Neuronal stem cell (in vitro differentiated cells): ENCODE data around the gene NHS.

ENCODE experiments used
- DNase-seq: peaks from one replicate; pipeline ENCODE4 v3.0.0-alpha.2; 2013; ENCODE audit warnings: low spot score
- H2AFZ ChIP-seq: one replicate; pipeline ENCODE4 v1.6.1; 2013; ENCODE audit warnings: mild to moderate bottlenecking, low read length, inconsistent platforms
- H2AK5ac ChIP-seq: 2 replicates; pipeline ENCODE4 v1.6.1; 2013; ENCODE audit warnings: low read depth, mild to moderate bottlenecking, inconsistent platforms, low read length, moderate library complexity, mixed read lengths
- H2BK120ac ChIP-seq: 2 replicates; pipeline ENCODE4 v1.6.1; 2013; ENCODE audit warnings: low read depth, mild to moderate bottlenecking, inconsistent platforms, low read length, moderate library complexity, mixed read lengths
- H2BK12ac ChIP-seq: one replicate; pipeline ENCODE4 v1.6.1; 2013; ENCODE audit warnings: low read length, inconsistent platforms
- H2BK15ac ChIP-seq: 2 replicates; pipeline ENCODE4 v1.6.1; 2013; ENCODE audit warnings: mild to moderate bottlenecking, low read length, inconsistent platforms, mixed read lengths
- H2BK5ac ChIP-seq: one replicate; pipeline ENCODE4 v1.6.1; 2013; ENCODE audit warnings: inconsistent platforms, mild to moderate bottlenecking, low read length, moderate library complexity
- H3K14ac ChIP-seq: one replicate; pipeline ENCODE4 v1.6.1; 2013; ENCODE audit warnings: low read length, inconsistent platforms
- H3K18ac ChIP-seq: 2 replicates; pipeline ENCODE4 v1.6.1; 2013; ENCODE audit warnings: low read length, inconsistent platforms
- H3K23ac ChIP-seq: 2 replicates; pipeline ENCODE4 v1.6.1; 2013; ENCODE audit warnings: low read depth, mild to moderate bottlenecking, mixed read lengths, low read length, inconsistent platforms; ENCODE audit not compliant: poor library complexity
- H3K27ac ChIP-seq: replicated peaks from 3 replicates; pipeline ENCODE4 v1.5.1; 2013; ENCODE audit warnings: low read length, inconsistent platforms
- H3K27me3 ChIP-seq, 3 experiments: 2 replicates each; pipeline ENCODE4 v1.6.1; 2013; ENCODE audit warnings: low read length in 3 of 3, mild to moderate bottlenecking in 2 of 3, inconsistent platforms in 1 of 3, low read depth in 1 of 3, mixed read lengths in 1 of 3, moderate library complexity in 1 of 3; ENCODE audit not compliant: control insufficient read depth in 3 of 3, insufficient read depth in 3 of 3
- H3K36me3 ChIP-seq, 2 donors: replicated peaks in 1 of 2; 2 replicates each; pipeline ENCODE4 v1.6.1; 2013; ENCODE audit warnings: low read length in 2 of 2; ENCODE audit not compliant: control insufficient read depth in 2 of 2, insufficient read depth in 2 of 2
- H3K4ac ChIP-seq: 2 replicates; pipeline ENCODE4 v1.6.1; 2013; ENCODE audit warnings: inconsistent platforms, mild to moderate bottlenecking, low read length, moderate library complexity
- H3K4me1 ChIP-seq, 2 donors: 1 replicate in 1 of 2; 2 replicates in 1 of 2; pipeline ENCODE4 v1.6.1; 2013; ENCODE audit warnings: low read length in 2 of 2, low read depth in 1 of 2; ENCODE audit not compliant: control insufficient read depth in 2 of 2, insufficient read depth in 1 of 2
- H3K4me2 ChIP-seq: one replicate; pipeline ENCODE4 v1.6.1; 2013; ENCODE audit warnings: mild to moderate bottlenecking, low read length, inconsistent platforms; ENCODE audit not compliant: insufficient read depth, poor library complexity, severe bottlenecking
- H3K4me3 ChIP-seq, 2 donors: 2 replicates each; pipeline ENCODE4 v1.5.1; 2013; ENCODE audit warnings: low read length in 2 of 2, mild to moderate bottlenecking in 2 of 2, inconsistent platforms in 1 of 2, moderate library complexity in 1 of 2
- H3K79me1 ChIP-seq: one replicate; pipeline ENCODE4 v1.6.1; 2013; ENCODE audit warnings: low read depth, mild to moderate bottlenecking, inconsistent platforms, low read length, moderate library complexity
- H3K9ac ChIP-seq: one replicate; pipeline ENCODE4 v1.6.1; 2013; ENCODE audit warnings: mild to moderate bottlenecking, low read depth, low read length, inconsistent platforms; ENCODE audit not compliant: poor library complexity
- H3K9me3 ChIP-seq, 2 donors: replicated peaks in 1 of 2; 2 replicates each; pipeline versions ENCODE3 to v1.6.1; 2013; ENCODE audit warnings: low read length in 2 of 2, mild to moderate bottlenecking in 2 of 2, inconsistent platforms in 1 of 2, low read depth in 1 of 2, mixed read lengths in 1 of 2, moderate library complexity in 1 of 2; ENCODE audit not compliant: control insufficient read depth in 2 of 2, insufficient read depth in 1 of 2
- H4K8ac ChIP-seq: one replicate; pipeline ENCODE4 v1.6.1; 2013; ENCODE audit warnings: low read depth, mild to moderate bottlenecking, inconsistent platforms, low read length, moderate library complexity
- H4K91ac ChIP-seq: one replicate; pipeline ENCODE4 v1.6.1; 2013; ENCODE audit warnings: low read length, low read depth, mild to moderate bottlenecking, inconsistent platforms; ENCODE audit not compliant: poor library complexity
- WGBS, 2 donors: extraction: QIAGEN DNeasy Blood & Tissue Kit; methylation state at CpG; one replicate each; pipeline ENCODE4 v1.1.7; 2013; ENCODE audit warnings: missing lambda C conversion rate in 2 of 2, mixed read lengths in 1 of 2; ENCODE audit not compliant: insufficient read length in 2 of 2, insufficient replicate concordance in 1 of 2; ENCODE audit errors: extremely low coverage in 2 of 2; 5-methylcytosine and 5-hydroxymethylcytosine counted together

Gene NHS

DNA sequence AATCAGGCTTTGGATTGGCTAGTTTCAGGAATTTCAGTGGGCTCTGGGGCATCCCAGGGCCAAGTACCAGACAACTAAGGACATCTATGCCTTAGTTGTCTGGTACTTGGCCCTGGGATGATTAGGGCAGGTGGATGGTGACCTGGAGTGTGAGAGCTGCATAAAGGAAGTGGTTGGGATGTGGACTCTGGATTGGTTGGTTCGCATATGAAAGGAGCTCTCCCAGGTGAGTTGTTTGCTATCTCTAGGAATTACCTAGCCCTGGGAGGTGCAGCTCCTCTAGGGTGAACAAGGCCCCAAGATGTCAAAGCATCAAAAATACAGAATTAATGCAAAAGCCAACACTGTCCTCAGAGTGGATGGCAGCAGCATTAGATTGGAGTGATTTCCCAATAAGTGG, 109.6 kb downstream of the NHS start:
- Histone ChIP-seq H3K9ac (no peak overlapping the region), H3K4me1 (no peaks in the 10 kb centered on the region), H3K79me1 (no peaks in the 10 kb centered on the region), H4K8ac (no peak overlapping the region), H3K14ac (no peak overlapping the region), H4K91ac (no peak overlapping the region), H2BK120ac (no peak overlapping the region), H3K4ac (no peak overlapping the region), H2BK15ac (no peak overlapping the region), H2AK5ac (no peak overlapping the region), H3K4me3 (no peak overlapping the region), H3K27me3 (no peaks in the 10 kb centered on the region), H3K4me2 (no peak overlapping the region), H3K9me3 (no peaks in the 10 kb centered on the region), H2BK12ac (no peak overlapping the region), H2BK5ac (no peak overlapping the region), H3K27ac (no peak overlapping the region), H3K36me3 (no peaks in the 10 kb centered on the region), H3K18ac (no peak overlapping the region), H3K23ac (no peak overlapping the region), H2AFZ (no peak overlapping the region)
- no peak for DNase-seq
- no CpG with 5 or more reads among the region's 1 CpG for WGBS, 2 donors

GRCh38 chrX:17485391-17485790, 110.4 kb downstream of the NHS start:
- WGBS, 2 donors: no CpG with 5 or more reads among the region's 5 CpGs
- no peak overlapping the region for H3K4me2 ChIP-seq
- H2BK12ac ChIP-seq: no peak overlapping the region

GRCh38 chrX:17488036-17488435, 113.0 kb downstream of the NHS start:
- Histone ChIP-seq H2BK12ac (no peak overlapping the region), H3K79me1 (no peaks in the 10 kb centered on the region), H2BK15ac (no peak overlapping the region), H2AFZ (no peak overlapping the region), H3K23ac (no peak overlapping the region), H3K36me3 (no peaks in the 10 kb centered on the region), H3K9ac (no peak overlapping the region), H3K18ac (no peak overlapping the region), H2AK5ac (no peak overlapping the region), H3K4me2 (no peak overlapping the region), H3K27ac (no peak overlapping the region), H3K27me3 (no peaks in the 10 kb centered on the region), H3K4ac (no peak overlapping the region), H3K4me1 (no peaks in the 10 kb centered on the region), H2BK120ac (no peak overlapping the region), H3K4me3 (no peak overlapping the region), H2BK5ac (no peak overlapping the region), H3K9me3 (no peaks in the 10 kb centered on the region), H4K8ac (no peak overlapping the region), H4K91ac (no peak overlapping the region), H3K14ac (no peak overlapping the region)
- no CpG with 5 or more reads among the region's 8 CpGs for WGBS, 2 donors
- DNase-seq: no peak

More at GRCh38 chrX:17485391-17485790, 110.4 kb downstream of the NHS start:
- no peak overlapping the region for H3K9ac ChIP-seq
- H3K9me3 ChIP-seq: no peaks in the 10 kb centered on the region
- H2AK5ac ChIP-seq: no peak overlapping the region
- H3K79me1 ChIP-seq: no peaks in the 10 kb centered on the region
- H3K4me1 ChIP-seq: no peaks in the 10 kb centered on the region
- no peaks in the 10 kb centered on the region for H3K36me3 ChIP-seq
- H3K4ac ChIP-seq: no peak overlapping the region
- H2BK5ac ChIP-seq: no peak overlapping the region
- no peak overlapping the region for H4K8ac ChIP-seq
- H3K18ac ChIP-seq: no peak overlapping the region
- no peak overlapping the region for H4K91ac ChIP-seq
- H2BK15ac ChIP-seq: no peak overlapping the region
- no peaks in the 10 kb centered on the region for H3K27me3 ChIP-seq
- no peak overlapping the region for H3K23ac ChIP-seq
- no peak for DNase-seq
- H2BK120ac ChIP-seq: no peak overlapping the region
- no peak overlapping the region for H2AFZ ChIP-seq
- H3K14ac ChIP-seq: no peak overlapping the region
- no peak overlapping the region for H3K27ac ChIP-seq
- no peak overlapping the region for H3K4me3 ChIP-seq

DNA sequence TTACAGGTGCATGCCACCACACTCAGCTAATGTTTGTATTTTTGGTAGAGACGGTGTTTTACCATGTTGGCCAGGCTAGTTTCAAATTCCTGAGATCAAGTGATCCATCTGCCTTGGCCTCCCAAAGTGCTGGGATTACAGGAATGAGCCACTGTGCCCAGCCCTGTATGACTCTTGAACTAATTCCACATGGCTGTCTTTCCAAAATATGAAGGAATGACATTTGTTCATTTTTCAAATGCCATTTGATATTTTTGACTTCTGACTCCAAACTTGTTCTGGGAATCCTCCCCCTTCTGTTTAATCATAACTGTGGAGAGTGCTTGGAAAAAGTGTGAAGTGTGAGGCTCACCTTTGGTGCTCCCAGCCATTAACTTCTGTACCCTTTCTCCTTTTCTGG, 119.2 kb downstream of the NHS start:
- no peak overlapping the region for H3K14ac ChIP-seq
- no peak overlapping the region for H4K91ac ChIP-seq
- no peaks in the 10 kb centered on the region for H3K9me3 ChIP-seq
- no peaks in the 10 kb centered on the region for H3K36me3 ChIP-seq
- H3K4me1 ChIP-seq: no peaks in the 10 kb centered on the region
- no peak overlapping the region for H3K4me2 ChIP-seq
- no peak overlapping the region for H2BK120ac ChIP-seq
- H3K23ac ChIP-seq: no peak overlapping the region
- H2BK12ac ChIP-seq: no peak overlapping the region
- no peak overlapping the region for H3K9ac ChIP-seq
- no CpG with 5 or more reads among the region's 1 CpG for WGBS, 2 donors
- H3K18ac ChIP-seq: no peak overlapping the region
- no peak for DNase-seq
- H3K4ac ChIP-seq: no peak overlapping the region
- no peak overlapping the region for H2AK5ac ChIP-seq
- H2BK15ac ChIP-seq: no peak overlapping the region
- H3K27ac ChIP-seq: no peak overlapping the region
- peaks cover 0 to 2% (median 0%) of the 10 kb centered on the region in 3 experiments for H3K27me3 ChIP-seq
- no peak overlapping the region for H2BK5ac ChIP-seq
- H4K8ac ChIP-seq: no peak overlapping the region
- H3K4me3 ChIP-seq: no peak overlapping the region
- no peaks in the 10 kb centered on the region for H3K79me1 ChIP-seq
- H2AFZ ChIP-seq: no peak overlapping the region
